Loucy (cell line): ENCODE measurements around the gene TACC2.

Source experiments
- EZH2phosphoT487 ChIP-seq: fragments of 200-600 bp; IDR thresholded peaks from 2 replicates; pipeline ENCODE4 v1.6.1; 2018; ENCODE audit warnings: antibody characterized with exemption, mild to moderate bottlenecking, moderate library complexity, borderline replicate concordance
- TF ChIP-seq, protein P1 (sequence below): fragments of 200-600 bp; sonication (generic); conservative IDR thresholded peaks from 2 replicates; pipeline ENCODE4 v1.5.1; 2014; ENCODE audit warnings: mild to moderate bottlenecking, antibody characterized with exemption, low read length

DNA sequence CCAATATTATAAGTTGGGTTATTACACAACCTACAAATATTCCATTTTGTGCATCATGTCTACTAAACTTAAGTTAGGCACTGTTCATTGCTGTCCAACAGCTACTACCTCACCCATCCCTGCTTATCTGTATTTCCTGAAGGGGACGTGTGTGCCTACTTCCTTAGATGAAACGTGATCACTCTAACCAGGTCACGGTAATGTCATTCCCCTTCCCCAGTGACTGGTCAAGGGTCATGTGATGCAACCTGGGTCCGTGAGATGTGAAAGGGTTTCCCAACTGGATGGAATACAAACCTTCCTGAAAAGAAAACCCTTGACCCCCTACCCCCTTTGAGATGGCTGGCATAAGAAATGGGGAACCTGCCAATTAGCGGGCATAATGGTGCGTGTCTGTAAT, 12.4 kb upstream of the TACC2 start:
- TF ChIP-seq, protein P1, sequence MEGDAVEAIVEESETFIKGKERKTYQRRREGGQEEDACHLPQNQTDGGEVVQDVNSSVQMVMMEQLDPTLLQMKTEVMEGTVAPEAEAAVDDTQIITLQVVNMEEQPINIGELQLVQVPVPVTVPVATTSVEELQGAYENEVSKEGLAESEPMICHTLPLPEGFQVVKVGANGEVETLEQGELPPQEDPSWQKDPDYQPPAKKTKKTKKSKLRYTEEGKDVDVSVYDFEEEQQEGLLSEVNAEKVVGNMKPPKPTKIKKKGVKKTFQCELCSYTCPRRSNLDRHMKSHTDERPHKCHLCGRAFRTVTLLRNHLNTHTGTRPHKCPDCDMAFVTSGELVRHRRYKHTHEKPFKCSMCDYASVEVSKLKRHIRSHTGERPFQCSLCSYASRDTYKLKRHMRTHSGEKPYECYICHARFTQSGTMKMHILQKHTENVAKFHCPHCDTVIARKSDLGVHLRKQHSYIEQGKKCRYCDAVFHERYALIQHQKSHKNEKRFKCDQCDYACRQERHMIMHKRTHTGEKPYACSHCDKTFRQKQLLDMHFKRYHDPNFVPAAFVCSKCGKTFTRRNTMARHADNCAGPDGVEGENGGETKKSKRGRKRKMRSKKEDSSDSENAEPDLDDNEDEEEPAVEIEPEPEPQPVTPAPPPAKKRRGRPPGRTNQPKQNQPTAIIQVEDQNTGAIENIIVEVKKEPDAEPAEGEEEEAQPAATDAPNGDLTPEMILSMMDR, result no peak
- no peak for TF ChIP-seq EZH2phosphoT487
